GM19438 (cell line): ENCODE measurements around the gene KRTAP10-7.
"Not testable (repeated sequence)": the region's sequence is repeated elsewhere in the genome, so short reads cannot be mapped to it uniquely, and the experiment has no call there.

Experiments
- ATAC-seq: cut with Tn5 transposase; IDR thresholded peaks from one replicate; pipeline ENCODE4 v1.9.1; 2021; ENCODE audit warnings: low read depth; ENCODE audit not compliant: unreplicated experiment

Gene KRTAP10-7

GRCh38 chr21:44600118-44600978, at the start of gene KRTAP10-7:
Gene KRTAP10-7, plus strand, starts transcription at chr21:44600597. Its CDS starts 25 bp downstream, at chr21:44600622.
- not testable (repeated sequence) for ATAC-seq

- ATAC-seq = no peak
Measured at GRCh38 chr21:44550807-44551206, 49.6 kb upstream of the KRTAP10-7 start.

GRCh38 chr21:44551340-44551961, 48.9 kb upstream of the KRTAP10-7 start, which contains the start of gene KRTAP10-2:
Gene KRTAP10-2, minus strand, starts transcription at chr21:44551505. Its CDS starts 47 bp downstream, at chr21:44551458.
- ATAC-seq = no peak

- no peak for ATAC-seq
Measured at GRCh38 chr21:44552136-44552535, 48.3 kb upstream of the KRTAP10-7 start.

DNA sequence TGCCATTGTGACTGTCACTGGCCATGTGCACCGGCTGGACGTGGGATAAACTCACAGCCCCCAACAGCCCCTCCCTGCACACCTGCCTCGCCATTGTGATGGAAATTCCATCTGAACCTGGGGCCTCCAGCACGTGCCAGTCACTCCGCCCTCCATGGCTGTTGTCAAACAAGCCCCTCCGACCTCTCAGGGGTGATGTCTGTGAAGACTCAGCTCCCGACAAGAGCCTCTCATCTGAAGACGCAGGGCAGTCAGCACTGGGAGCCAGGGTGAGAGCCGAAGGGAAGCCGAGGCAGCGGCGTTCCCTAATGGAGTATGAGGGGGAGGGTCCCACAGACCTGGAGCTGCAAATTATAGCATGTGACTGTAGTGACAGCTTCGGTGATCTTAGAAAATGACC, 47.7 kb upstream of the KRTAP10-7 start:
- no peak for ATAC-seq

GRCh38 chr21:44555200-44555875, 45.1 kb upstream of the KRTAP10-7 start:
- no peak for ATAC-seq

- no peak for ATAC-seq
Measured at GRCh38 chr21:44556879-44557278, 43.5 kb upstream of the KRTAP10-7 start.

DNA sequence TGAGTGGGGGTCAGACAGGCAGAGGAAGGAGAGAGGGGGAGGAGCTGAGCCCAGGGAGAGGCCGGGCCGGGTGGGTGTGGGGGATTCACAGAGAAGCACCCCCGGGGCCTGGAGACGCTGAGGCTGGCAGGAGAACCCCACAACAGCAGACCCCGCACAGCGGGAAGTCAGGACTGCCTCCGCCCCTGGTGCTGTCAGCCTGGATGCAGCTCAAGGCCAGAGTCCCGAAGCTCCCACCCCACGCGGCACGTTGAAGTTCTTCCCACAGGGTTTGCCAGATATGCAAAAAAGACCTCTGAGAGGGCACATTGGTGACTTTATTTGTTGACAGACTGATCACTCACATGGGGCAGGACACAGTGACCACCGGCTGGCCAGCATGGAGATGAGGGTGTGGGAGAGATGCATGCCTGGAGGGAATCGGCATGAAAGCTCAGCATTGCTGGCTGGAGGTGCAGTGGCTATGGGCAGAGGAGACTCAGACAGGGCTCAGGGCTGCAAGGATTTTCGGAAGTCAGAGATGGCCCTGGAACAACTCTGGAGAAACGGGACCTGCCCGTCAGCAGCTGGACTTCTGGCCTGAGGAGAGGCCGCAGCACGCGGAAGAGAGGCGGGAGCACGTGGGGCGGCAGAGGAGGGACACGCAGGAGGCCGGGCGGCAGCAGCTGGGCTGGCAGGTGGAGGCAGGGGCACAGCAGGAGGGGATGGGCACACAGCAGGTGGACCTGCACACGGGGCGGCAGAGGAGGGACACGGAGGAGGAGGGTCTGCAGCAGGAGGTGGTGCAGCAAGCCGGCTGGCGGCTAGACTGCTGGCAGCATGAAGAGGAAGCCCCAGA, 42.7 kb upstream of the KRTAP10-7 start:
- ATAC-seq = no peak

GRCh38 chr21:44558329-44558675, 42.1 kb upstream of the KRTAP10-7 start:
- not testable (repeated sequence) for ATAC-seq

DNA sequence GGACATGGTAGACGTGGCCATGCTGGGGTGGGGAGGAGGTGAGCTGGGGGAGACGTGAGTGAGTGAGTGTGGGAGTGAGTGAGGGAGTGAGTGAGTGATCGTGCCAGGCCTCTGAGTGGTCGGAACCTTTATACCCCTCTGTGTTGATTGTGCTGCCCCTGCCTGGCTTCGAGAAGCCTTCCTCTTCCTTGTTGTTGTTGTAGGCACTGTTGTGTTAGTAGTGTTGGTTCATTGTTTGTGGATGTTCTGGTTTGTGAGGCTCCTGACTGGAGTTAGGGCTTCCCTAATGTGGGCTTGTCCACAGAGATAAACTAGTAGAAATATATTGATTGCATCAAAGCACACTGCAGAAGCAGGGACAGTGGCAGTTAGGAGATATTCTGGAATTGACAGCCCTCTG, 41.7 kb upstream of the KRTAP10-7 start, which contains the start of gene KRTAP10-3:
KRTAP10-3 (minus strand) TSS at position 101 of the 400 bp plus-strand sequence; CDS start at position 21, 80 bp downstream.
- no peak for ATAC-seq

- ATAC-seq = no peak
Measured at GRCh38 chr21:44564099-44564498, 36.3 kb upstream of the KRTAP10-7 start.

DNA sequence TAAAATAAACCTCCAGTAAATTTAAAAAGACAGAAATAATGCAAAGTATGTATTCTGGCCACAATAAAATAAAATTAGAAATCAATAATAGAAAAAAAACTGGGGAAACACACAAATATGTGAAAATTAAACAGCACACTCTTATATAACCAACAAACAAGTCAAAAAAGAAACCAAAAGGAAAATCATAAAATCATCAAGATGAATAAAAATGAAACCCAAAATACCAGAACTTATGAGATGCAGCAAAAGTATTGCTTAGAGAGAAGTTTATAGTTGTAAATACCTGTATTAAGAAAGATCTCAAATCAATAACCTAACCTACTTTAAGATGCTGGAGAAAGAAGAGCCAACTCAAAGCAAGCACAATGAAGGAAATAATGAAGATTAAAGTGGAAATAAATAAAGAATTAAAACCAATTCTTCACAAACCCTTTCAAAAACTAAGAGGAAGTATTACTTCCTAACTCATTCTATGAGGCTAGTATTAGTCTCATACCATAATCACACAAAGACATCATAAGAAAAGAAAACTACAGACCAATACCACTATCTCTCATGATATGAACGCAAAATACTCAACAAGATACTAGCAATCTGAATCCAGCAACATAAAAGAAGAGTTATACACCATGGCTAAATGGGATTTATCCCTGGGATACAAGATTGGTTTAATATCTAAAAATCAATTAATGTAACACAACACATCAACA, 35.4 kb upstream of the KRTAP10-7 start:
- ATAC-seq = no peak

GRCh38 chr21:44566403-44566802, 34.0 kb upstream of the KRTAP10-7 start:
- ATAC-seq = no peak

DNA sequence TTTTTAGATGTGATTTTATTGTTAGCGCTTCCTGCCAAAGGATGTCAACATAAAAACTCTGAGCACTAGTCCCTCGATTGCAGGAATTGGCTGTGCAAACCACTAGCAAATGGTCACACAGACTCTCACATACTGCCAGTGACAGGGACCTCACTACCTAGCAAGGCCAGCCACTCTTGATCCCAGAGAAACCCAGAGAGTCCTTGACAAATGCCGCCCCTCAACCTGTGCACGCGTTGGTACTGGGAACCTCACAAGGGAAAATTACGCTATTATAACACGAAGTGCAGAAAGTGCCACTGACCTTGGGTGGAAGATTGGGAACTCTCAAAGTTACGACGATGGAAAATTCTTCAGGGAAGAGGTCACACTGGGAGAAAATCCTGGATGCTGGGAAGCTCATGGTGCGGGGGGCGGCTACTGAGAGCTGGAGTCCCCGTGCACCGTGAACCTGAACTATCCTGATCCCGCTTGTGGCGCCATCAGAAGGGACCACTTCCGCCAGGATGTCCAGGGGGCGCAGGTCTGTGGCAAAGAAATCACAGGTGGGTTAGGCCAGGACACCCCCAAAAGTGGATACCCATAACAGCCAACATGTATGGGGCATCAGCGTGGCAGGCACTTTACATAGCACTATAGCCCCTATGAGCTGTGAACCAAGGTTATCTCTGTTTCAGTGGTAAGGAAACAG, 32.8 kb upstream of the KRTAP10-7 start:
- no peak for ATAC-seq

- ATAC-seq = no peak
Measured at GRCh38 chr21:44568261-44568660, 32.1 kb upstream of the KRTAP10-7 start.

DNA sequence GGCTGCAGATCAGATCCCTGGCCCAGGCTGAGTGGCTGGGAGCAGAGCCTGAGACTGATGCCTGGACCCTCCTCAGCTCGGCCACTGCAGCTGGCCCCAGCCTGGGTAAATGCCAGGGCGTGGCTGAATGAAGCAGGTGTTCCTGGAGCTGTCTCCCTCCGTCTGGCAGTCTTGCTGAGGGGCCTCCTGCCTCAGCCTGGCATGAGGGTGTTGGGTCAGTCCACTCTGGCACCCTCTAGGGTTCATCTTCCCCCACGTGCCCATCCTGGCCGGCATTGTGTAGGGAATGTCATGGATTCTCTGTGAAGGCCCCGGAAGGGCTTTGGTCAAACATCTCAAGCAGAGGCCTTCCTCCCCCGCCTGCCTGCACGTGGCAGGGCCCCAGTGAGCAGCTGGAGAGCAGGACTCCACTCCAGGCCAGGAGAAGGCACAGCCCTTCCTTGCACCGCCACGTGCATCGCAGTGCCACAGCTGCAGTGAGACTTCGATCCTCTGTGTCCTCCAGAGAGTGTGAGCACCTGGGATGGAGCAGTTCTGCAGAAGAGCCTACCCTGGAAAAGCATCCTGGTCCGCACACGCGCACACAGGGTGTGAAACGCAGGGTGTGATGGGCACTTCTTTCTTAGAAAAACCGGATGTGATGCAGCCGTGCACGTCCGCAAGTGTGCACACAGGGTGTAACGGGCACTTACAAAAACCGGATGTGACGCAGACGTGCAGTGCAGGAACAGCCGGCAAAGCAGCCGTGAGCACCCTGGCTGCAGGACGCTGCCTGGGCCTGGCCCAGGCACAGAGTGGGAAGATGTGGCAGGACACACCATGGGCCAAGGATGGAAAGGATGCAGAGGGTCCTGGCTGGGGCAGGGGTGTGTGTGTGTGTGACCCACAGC, 31.5 kb upstream of the KRTAP10-7 start:
- ATAC-seq = no peak

- no peak for ATAC-seq
Measured at GRCh38 chr21:44569861-44570517, 30.4 kb upstream of the KRTAP10-7 start.

DNA sequence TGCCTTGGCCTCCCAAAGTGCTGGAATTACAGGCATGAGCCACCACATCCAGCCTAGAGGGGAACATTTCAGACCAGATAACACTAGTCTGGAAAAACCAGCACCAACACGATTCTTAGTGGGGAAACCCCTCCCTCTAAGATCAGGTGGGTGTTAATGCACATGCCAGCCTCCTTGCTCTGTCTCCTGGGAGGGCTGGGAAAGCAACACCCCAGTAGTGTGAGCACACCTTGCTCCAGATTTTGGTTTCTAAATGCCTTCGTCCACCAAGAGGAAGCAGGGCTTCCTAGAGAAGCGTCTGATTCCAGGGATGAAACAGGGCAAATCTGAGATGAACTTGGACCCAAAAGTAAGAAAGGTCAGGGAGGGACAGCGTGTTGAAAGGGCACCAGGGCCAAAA, 29.1 kb upstream of the KRTAP10-7 start:
- ATAC-seq = no peak
